T-cell (primary cell): ENCODE measurements around the gene MPI. TPM values are rescaled to one million over a fixed set of nuclear protein-coding genes. Genes with fewer than 3 reads are reported as not detected.
"Not testable (repeated sequence)": the region's sequence is repeated elsewhere in the genome, so short reads cannot be mapped to it uniquely, and the experiment has no call there.

Source experiments
- ATAC-seq, 4 experiments: fragments of 200-7000 bp in 3 of 4; fragments of 150-1000 bp in 1 of 4; cut with Tn5 transposase; replicated peaks in 1 of 4; 1 replicate in 3 of 4; 2 replicates in 1 of 4; pipeline ENCODE4 v1.10.0; 2021; ENCODE audit warnings: moderate library complexity in 3 of 4, mild to moderate bottlenecking in 2 of 4, moderate number of reproducible peaks in 1 of 4
- CTCF ChIA-PET, 2 donors: fragments of 300-600 bp; sonication (Branson Sonifier 250); formaldehyde crosslinking; loops; one replicate each; lab custom pipeline; 2022; ENCODE audit warnings: antibody characterized with exemption in 2 of 2; lab: Charles Lee
- POLR2A ChIA-PET, 2 donors: fragments of 300-600 bp; sonication (Branson Sonifier 250); formaldehyde crosslinking; loops; one replicate each; lab custom pipeline; 2022; ENCODE audit warnings: antibody characterized with exemption in 2 of 2; lab: Charles Lee
- DNase-seq, 35 experiments: peaks; one replicate each; pipeline versions ENCODE4 v3.0.0 to v3.0.0-alpha.2; 2013 to 2023
- H3K27ac ChIP-seq: one replicate; pipeline ENCODE4 v1.5.1; 2013; ENCODE audit warnings: low read length
- H3K27me3 ChIP-seq, 2 experiments: replicated peaks in 1 of 2; 1 replicate in 1 of 2; 2 replicates in 1 of 2; pipeline versions ENCODE4 v1.6.1 to v1.7.0; 2013; ENCODE audit warnings: low read length in 1 of 2, mixed read lengths in 1 of 2; ENCODE audit not compliant: control insufficient read depth in 2 of 2, insufficient read depth in 2 of 2; ENCODE audit errors: extremely low read depth in 1 of 2
- H3K36me3 ChIP-seq, 2 donors: 1 replicate in 1 of 2; 2 replicates in 1 of 2; pipeline versions ENCODE4 v1.6.1 to v1.7.0; 2013; ENCODE audit warnings: low read length in 1 of 2; ENCODE audit not compliant: control insufficient read depth in 2 of 2, insufficient read depth in 1 of 2; ENCODE audit errors: extremely low read depth in 1 of 2
- H3K4me1 ChIP-seq, 2 experiments: 1 replicate in 1 of 2; 2 replicates in 1 of 2; pipeline versions ENCODE4 v1.6.1 to v1.7.0; 2013; ENCODE audit warnings: low read length in 2 of 2, mixed read lengths in 1 of 2; ENCODE audit not compliant: insufficient read depth in 2 of 2, control insufficient read depth in 1 of 2; ENCODE audit errors: extremely low read depth in 1 of 2
- H3K4me3 ChIP-seq, 2 donors: 1 replicate in 1 of 2; 2 replicates in 1 of 2; pipeline versions ENCODE4 v1.5.1 to v1.7.0; 2013; ENCODE audit warnings: mild to moderate bottlenecking in 2 of 2, low read length in 1 of 2, moderate library complexity in 1 of 2; ENCODE audit not compliant: control insufficient read depth in 1 of 2; ENCODE audit errors: extremely low read depth in 1 of 2
- H3K9me3 ChIP-seq: 2 replicates; pipeline ENCODE4 v1.7.0; 2013
- H3K27ac Mint-ChIP-seq, 2 donors: one replicate each; pipeline ENCODE4 v1.8.0; 2020 to 2021; ENCODE audit warnings: mild to moderate bottlenecking in 2 of 2, mixed read lengths in 2 of 2
- H3K27me3 Mint-ChIP-seq, 2 donors: one replicate each; pipeline ENCODE4 v1.8.0; 2021 to 2022; ENCODE audit warnings: mixed read lengths in 2 of 2
- H3K36me3 Mint-ChIP-seq: one replicate; pipeline ENCODE4 v1.8.0; 2021; ENCODE audit warnings: mixed read lengths
- H3K4me1 Mint-ChIP-seq, 3 donors: one replicate each; pipeline ENCODE4 v1.8.0; 2020 to 2022; ENCODE audit warnings: mixed read lengths in 3 of 3, mild to moderate bottlenecking in 1 of 3
- H3K4me3 Mint-ChIP-seq, 3 donors: one replicate each; pipeline ENCODE4 v1.8.0; 2020 to 2022; ENCODE audit warnings: mild to moderate bottlenecking in 3 of 3, mixed read lengths in 3 of 3, moderate library complexity in 3 of 3
- H3K9me3 Mint-ChIP-seq, 3 donors: one replicate each; pipeline ENCODE4 v1.8.0; 2020 to 2022; ENCODE audit warnings: mixed read lengths in 3 of 3
- WGBS: methylation state at CpG from one replicate; pipeline ENCODE4 v1.1.5; 2013; ENCODE audit warnings: missing lambda C conversion rate; ENCODE audit not compliant: insufficient coverage; 5-methylcytosine and 5-hydroxymethylcytosine counted together
- total RNA-seq, 35 experiments: library from RNA in 6 of 35; stranded (reverse) in 6 of 35; fragments of 120-200 nt in 1 of 35; gene quantifications; one replicate each; pipeline versions ENCODE4 v1.2.1 to v1.2.4 and lab custom pipeline; 2013 to 2026

MPI gene
- total RNA-seq, 5 donors from 2014 or later (not counting 1 experiment from before 2014, with no cell fraction given): 36.5 to 74.1 (median 66.1) TPM

DNA sequence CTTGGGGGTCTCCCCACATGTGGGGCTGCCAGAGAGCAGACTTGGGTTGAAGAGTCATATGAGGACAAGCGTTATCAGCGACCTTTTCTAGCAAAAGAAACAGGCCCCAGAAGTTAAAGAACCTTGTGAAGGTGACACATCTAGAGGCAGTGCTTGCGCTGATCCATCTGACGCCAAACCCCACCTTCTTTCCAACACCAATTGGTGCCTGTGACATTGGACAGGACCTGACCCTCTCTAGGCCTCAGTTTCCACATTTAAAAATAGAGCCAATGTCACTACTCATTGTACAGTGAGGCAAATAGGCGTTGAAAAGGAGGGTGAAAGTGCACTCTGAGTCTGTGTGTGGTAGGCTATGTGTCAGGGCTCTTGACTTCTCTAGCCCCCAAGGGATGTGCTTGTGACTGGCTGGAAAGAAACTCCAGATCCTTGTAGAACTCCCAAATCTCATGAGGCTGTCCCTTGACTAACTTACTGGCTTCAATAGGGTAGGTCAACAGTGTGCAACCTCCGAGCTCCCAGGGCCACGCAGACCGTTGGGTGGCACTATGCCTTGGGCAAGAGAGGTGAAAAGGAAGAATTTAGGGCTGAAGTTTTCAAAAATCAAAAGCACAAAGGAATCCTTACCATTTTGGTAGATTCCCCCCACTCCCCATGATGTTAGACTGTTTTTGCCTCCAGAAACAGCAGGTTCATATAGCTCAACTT, 17.5 kb downstream of the MPI start:
- peak overlapping the region; percentile 78 for H3K27ac ChIP-seq
- WGBS: 0% methylated on average over 2 of the region's 8 CpGs
- H3K4me1 ChIP-seq: peaks cover 6 to 26% of the 10 kb centered on the region in 2 experiments
- Mint-ChIP-seq H3K4me3 (peak overlapping the region; percentile 97 to 98 (median 98)), H3K27ac (peak overlapping the region; percentile 96 to 97), H3K9me3 (no peaks in the 10 kb centered on the region), H3K36me3 (peaks cover 21% of the 10 kb centered on the region), H3K27me3 (no peaks in the 10 kb centered on the region), H3K4me1 (peaks cover 35 to 41% (median 39%) of the 10 kb centered on the region in 3 donors)
- ChIA-PET CTCF (interaction anchor here in 1 of 2 donors (0.7 to 1.7 kb wide), 5 partner anchors 8 to 119 kb away, joined by 3 to 11 read pairs (median 5); partner anchors contain the start of gene ULK3), POLR2A (interaction anchor here in 1 of 2 donors (0.5 kb wide), 1 partner anchor 31 kb away, joined by 3 read pairs; the partner anchor contains the start of gene COX5A)
- ATAC-seq (peak; percentile 3 to 11 (median 7)), DNase-seq (no peak)
- peak overlapping the region; percentile 74 to 96 for H3K4me3 ChIP-seq
- H3K36me3 ChIP-seq: peaks cover 8 to 23% of the 10 kb centered on the region in 2 donors
- no peaks in the 10 kb centered on the region for H3K9me3 ChIP-seq
- no peaks in the 10 kb centered on the region for H3K27me3 ChIP-seq

DNA sequence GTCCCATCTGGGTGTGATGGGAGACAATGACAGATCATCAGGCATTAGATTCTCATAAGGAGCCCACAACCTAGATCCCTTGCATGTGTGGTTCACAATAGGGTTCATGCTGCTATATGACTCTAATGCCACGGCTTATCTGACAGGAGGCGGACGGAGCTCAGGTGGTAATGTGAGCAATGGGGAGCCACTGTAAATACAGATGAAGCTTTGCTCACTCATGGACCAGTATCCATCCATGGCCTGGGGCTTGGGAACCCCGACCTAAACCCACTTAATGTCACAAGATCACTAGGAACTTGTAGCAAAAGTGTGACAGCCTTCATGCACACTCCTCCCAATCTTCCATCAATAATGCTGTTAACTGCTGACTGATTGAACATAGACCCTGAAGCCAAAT, 18.8 kb downstream of the MPI start:
- peaks cover 6 to 26% of the 10 kb centered on the region in 2 experiments for H3K4me1 ChIP-seq
- Mint-ChIP-seq H3K9me3 (no peaks in the 10 kb centered on the region), H3K27me3 (no peaks in the 10 kb centered on the region), H3K27ac (peak overlapping the region in 1 of 2 donors; percentile 7), H3K36me3 (peaks cover 26% of the 10 kb centered on the region), H3K4me3 (peak overlapping the region in 2 of 3 donors; percentile 3 to 19), H3K4me1 (peaks cover 31 to 35% (median 34%) of the 10 kb centered on the region in 3 donors)
- CTCF ChIA-PET: interaction anchor here in 1 of 2 donors (0.5 to 1.7 kb wide), 2 partner anchors 9 to 108 kb away, joined by 3 read pairs; no protein-coding TSS in a partner anchor
- no peaks in the 10 kb centered on the region for H3K9me3 ChIP-seq
- H3K36me3 ChIP-seq: peaks cover 3 to 21% of the 10 kb centered on the region in 2 donors
- no peaks in the 10 kb centered on the region for H3K27me3 ChIP-seq
- ATAC-seq: no peak
- DNase-seq: no peak
- H3K27ac ChIP-seq: no peak overlapping the region
- 100% methylated on average over 1 of the region's 4 CpGs for WGBS
- POLR2A ChIA-PET: no interaction called here
- H3K4me3 ChIP-seq: no peak overlapping the region

DNA sequence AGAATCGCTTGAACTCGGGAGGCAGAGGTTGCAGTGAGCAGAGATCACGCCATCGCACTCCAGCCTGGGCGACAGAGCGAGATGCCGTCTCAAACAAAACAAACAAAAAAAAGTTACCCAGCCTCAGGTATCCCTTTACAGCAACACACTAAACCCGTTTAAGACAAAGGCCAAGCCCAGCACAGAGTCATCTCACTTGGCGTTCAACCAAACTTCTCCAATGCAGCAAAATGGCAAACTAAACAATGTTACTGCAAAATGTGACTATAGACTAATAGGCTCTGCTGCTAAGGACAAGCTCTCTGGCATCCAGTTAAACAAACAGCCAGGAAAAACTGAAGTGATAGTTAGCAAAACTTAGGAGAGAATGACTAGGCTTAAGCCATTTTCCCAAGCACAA, 23.2 kb downstream of the MPI start:
- no peaks in the 10 kb centered on the region for H3K27me3 ChIP-seq
- ATAC-seq: no peak
- CTCF ChIA-PET: no interaction called here
- no peak for DNase-seq
- H3K36me3 ChIP-seq: peaks cover 9 to 22% of the 10 kb centered on the region in 2 donors
- H3K9me3 ChIP-seq: no peaks in the 10 kb centered on the region
- no peak overlapping the region for H3K4me3 Mint-ChIP-seq
- WGBS: 100% methylated on average over 7 of the region's 9 CpGs
- POLR2A ChIA-PET: interaction anchor here in 1 of 2 donors (0.5 kb wide), 1 partner anchor 139 kb away, joined by 4 read pairs; no protein-coding TSS in a partner anchor
- H3K4me3 ChIP-seq: no peak overlapping the region
- H3K4me1 Mint-ChIP-seq: peaks cover 0 to 2% (median 0%) of the 10 kb centered on the region in 3 donors
- no peak overlapping the region for H3K27ac Mint-ChIP-seq
- no peaks in the 10 kb centered on the region for H3K9me3 Mint-ChIP-seq
- H3K27me3 Mint-ChIP-seq: no peaks in the 10 kb centered on the region
- no peaks in the 10 kb centered on the region for H3K4me1 ChIP-seq
- no peak overlapping the region for H3K27ac ChIP-seq
- peaks cover 21% of the 10 kb centered on the region for H3K36me3 Mint-ChIP-seq

GRCh38 chr15:74913799-74914198, 24.0 kb downstream of the MPI start:
- DNase-seq, H3K27ac Mint-ChIP-seq, H3K27me3 ChIP-seq, H3K4me1 Mint-ChIP-seq, H3K4me1 ChIP-seq, H3K4me3 ChIP-seq, ATAC-seq, H3K9me3 ChIP-seq, CTCF ChIA-PET, H3K27ac ChIP-seq, H3K27me3 Mint-ChIP-seq, H3K4me3 Mint-ChIP-seq, H3K9me3 Mint-ChIP-seq: not testable (repeated sequence)
- WGBS: 97% methylated on average over 5 of the region's 8 CpGs
- peaks cover 12 to 29% of the 10 kb centered on the region in 2 donors for H3K36me3 ChIP-seq
- POLR2A ChIA-PET: interaction anchor here in 1 of 2 donors (0.5 kb wide), 1 partner anchor 140 kb away, joined by 4 read pairs; no protein-coding TSS in a partner anchor
- peaks cover 26% of the 10 kb centered on the region for H3K36me3 Mint-ChIP-seq

DNA sequence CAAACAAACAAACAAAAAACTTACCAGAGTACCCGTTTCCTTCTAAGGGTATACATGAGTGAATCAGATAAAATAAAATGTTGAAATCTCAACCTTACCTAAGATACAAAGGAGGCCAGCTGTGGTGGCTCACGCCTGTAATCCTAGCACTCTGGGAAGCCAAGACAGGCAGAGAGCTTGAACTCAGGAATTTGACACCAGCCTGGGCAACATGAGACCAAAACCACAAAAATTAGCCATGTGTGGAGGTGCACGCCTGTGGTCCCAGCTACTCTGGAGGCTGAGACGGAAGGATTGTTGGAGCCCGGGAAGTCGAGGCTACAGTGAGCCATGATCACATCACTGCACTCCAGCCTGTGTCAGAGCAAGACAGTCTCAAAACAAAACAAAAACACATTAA, 27.8 kb downstream of the MPI start:
- H3K27me3 ChIP-seq: no peaks in the 10 kb centered on the region
- H3K4me3 ChIP-seq: no peak overlapping the region
- POLR2A ChIA-PET: interaction anchor here in 1 of 2 donors (0.6 kb wide), 2 partner anchors 16 to 39 kb away, joined by 3 to 5 read pairs; no protein-coding TSS in a partner anchor
- peaks cover 17 to 59% of the 10 kb centered on the region in 2 donors for H3K36me3 ChIP-seq
- no peaks in the 10 kb centered on the region for H3K4me1 Mint-ChIP-seq
- 97% methylated on average over 4 of the region's 6 CpGs for WGBS
- CTCF ChIA-PET: no interaction called here
- H3K9me3 Mint-ChIP-seq: no peaks in the 10 kb centered on the region
- ATAC-seq: no peak
- no peak overlapping the region for H3K27ac ChIP-seq
- no peak for DNase-seq
- H3K36me3 Mint-ChIP-seq: peaks cover 41% of the 10 kb centered on the region
- H3K9me3 ChIP-seq: no peaks in the 10 kb centered on the region
- no peaks in the 10 kb centered on the region for H3K4me1 ChIP-seq
- no peak overlapping the region for H3K27ac Mint-ChIP-seq
- H3K4me3 Mint-ChIP-seq: no peak overlapping the region
- H3K27me3 Mint-ChIP-seq: no peaks in the 10 kb centered on the region

DNA sequence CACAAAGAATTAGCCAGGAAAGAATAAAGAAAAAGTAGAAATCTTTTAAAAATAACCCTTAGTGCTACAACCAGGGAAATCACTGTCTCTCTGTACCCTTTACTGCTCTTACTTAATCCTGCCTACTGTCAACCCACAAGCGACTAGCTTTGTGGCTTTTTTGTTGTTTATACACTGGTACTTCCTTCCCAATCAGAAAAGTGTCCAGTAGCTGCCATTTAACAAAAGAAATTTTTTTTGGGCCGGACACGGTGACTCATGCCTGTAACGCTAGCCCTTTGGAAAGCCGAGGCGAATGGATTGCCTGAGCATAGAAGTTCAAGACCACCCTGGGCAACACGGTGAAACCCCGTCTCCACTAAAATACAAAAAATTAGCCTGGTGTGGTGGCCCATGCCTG, 30.6 kb downstream of the MPI start:
- H3K36me3 ChIP-seq: peaks cover 17 to 67% of the 10 kb centered on the region in 2 donors
- Mint-ChIP-seq H3K4me1 (no peaks in the 10 kb centered on the region), H3K27me3 (no peaks in the 10 kb centered on the region), H3K36me3 (peaks cover 42% of the 10 kb centered on the region), H3K9me3 (no peaks in the 10 kb centered on the region), H3K4me3 (no peak overlapping the region), H3K27ac (no peak overlapping the region)
- WGBS: 88% methylated on average over 6 of the region's 8 CpGs
- no peak overlapping the region for H3K27ac ChIP-seq
- H3K9me3 ChIP-seq: no peaks in the 10 kb centered on the region
- DNase-seq: no peak
- no peak overlapping the region for H3K4me3 ChIP-seq
- no peak for ATAC-seq
- H3K4me1 ChIP-seq: no peaks in the 10 kb centered on the region
- POLR2A ChIA-PET: no interaction called here
- no peaks in the 10 kb centered on the region for H3K27me3 ChIP-seq
- CTCF ChIA-PET: interaction anchor here in 1 of 2 donors (0.9 kb wide), 1 partner anchor 19 kb away, joined by 3 read pairs; no protein-coding TSS in a partner anchor
